ENCODE measurements around the gene CCKAR.

GRCh38 chr4:26520728-26521450 is 30.6 kb upstream of the CCKAR start:
- no peak for TF ChIP-seq CTCF (IDR thresholded peaks at IDR 0.05)
- TF ChIP-seq POLR2A (IDR thresholded peaks at IDR 0.05), result no peak

Data from breast epithelium (tissue), 3 donors.